Astrocyte (in vitro differentiated cells and primary cell): ENCODE data around the gene CYB5A. TPM values are rescaled to one million over a fixed set of nuclear protein-coding genes. Genes with fewer than 3 reads are reported as not detected.

ENCODE experiments used
- DNase-seq: peaks from one replicate; pipeline ENCODE4 v3.0.0-alpha.2; 2010; ENCODE audit warnings: low read depth
- FAIRE-seq: peaks from 2 replicates; lab custom pipeline; 2011; peaks lifted over from hg19 to GRCh38; lab: Jason Lieb, UNC
- H2AFZ ChIP-seq: 2 replicates; pipeline ENCODE4 v1.6.0; 2012; ENCODE audit warnings: low read depth, low read length, inconsistent platforms
- H3K27ac ChIP-seq: 2 replicates; pipeline ENCODE4 v1.5.1; 2011; ENCODE audit warnings: low read depth, low read length, inconsistent platforms
- H3K27me3 ChIP-seq: 2 replicates; pipeline ENCODE4 v1.6.0; 2011; ENCODE audit warnings: low read length, inconsistent platforms; ENCODE audit not compliant: insufficient read depth
- H3K36me3 ChIP-seq: 2 replicates; pipeline ENCODE4 v1.5.1; 2011; ENCODE audit warnings: low read length, inconsistent platforms; ENCODE audit not compliant: insufficient read depth
- H3K4me1 ChIP-seq: 2 replicates; pipeline ENCODE4 v1.5.1; 2011; ENCODE audit warnings: low read length, inconsistent platforms; ENCODE audit not compliant: insufficient read depth
- H3K4me2 ChIP-seq: 2 replicates; pipeline ENCODE4 v1.6.0; 2012; ENCODE audit warnings: low read length, inconsistent platforms
- H3K4me3 ChIP-seq: 2 replicates; pipeline ENCODE4 v1.5.1; 2011; ENCODE audit warnings: low read depth, mild to moderate bottlenecking, low read length, inconsistent platforms; ENCODE audit not compliant: insufficient read depth
- H3K79me2 ChIP-seq: 2 replicates; pipeline ENCODE4 v1.6.0; 2012; ENCODE audit warnings: mild to moderate bottlenecking, low read length, inconsistent platforms; ENCODE audit not compliant: insufficient read depth
- H3K9ac ChIP-seq: 2 replicates; pipeline ENCODE4 v1.6.0; 2012; ENCODE audit warnings: mild to moderate bottlenecking, low read length, inconsistent platforms
- H3K9me3 ChIP-seq: 2 replicates; pipeline ENCODE4 v1.5.1; 2012; ENCODE audit warnings: low read depth, mild to moderate bottlenecking, low read length, inconsistent platforms; ENCODE audit not compliant: insufficient read depth
- H4K20me1 ChIP-seq: 2 replicates; pipeline ENCODE4 v1.6.0; 2012; ENCODE audit warnings: low read length, inconsistent platforms; ENCODE audit not compliant: insufficient read depth
- H3K27ac Mint-ChIP-seq: one replicate; pipeline ENCODE4 v1.8.0; 2021; ENCODE audit warnings: mild to moderate bottlenecking, mixed read lengths; ENCODE audit not compliant: unreplicated experiment
- H3K27me3 Mint-ChIP-seq: one replicate; pipeline ENCODE4 v1.8.0; 2021; ENCODE audit warnings: low read depth, mixed read lengths; ENCODE audit not compliant: unreplicated experiment
- H3K36me3 Mint-ChIP-seq: one replicate; pipeline ENCODE4 v1.8.0; 2021; ENCODE audit warnings: low read depth, mixed read lengths; ENCODE audit not compliant: unreplicated experiment
- H3K4me1 Mint-ChIP-seq: one replicate; pipeline ENCODE4 v1.8.0; 2021; ENCODE audit warnings: low read depth, mixed read lengths; ENCODE audit not compliant: unreplicated experiment
- H3K4me3 Mint-ChIP-seq: one replicate; pipeline ENCODE4 v1.8.0; 2021; ENCODE audit warnings: mild to moderate bottlenecking, moderate library complexity, mixed read lengths; ENCODE audit not compliant: unreplicated experiment
- H3K9me3 Mint-ChIP-seq: one replicate; pipeline ENCODE4 v1.8.0; 2021; ENCODE audit warnings: mild to moderate bottlenecking, mixed read lengths; ENCODE audit not compliant: unreplicated experiment
- EZH2 ChIP-seq: IDR thresholded peaks from 2 replicates; pipeline ENCODE4 v1.6.1; 2012; ENCODE audit warnings: mild to moderate bottlenecking, low read length, inconsistent platforms; ENCODE audit not compliant: insufficient read depth
- total RNA-seq: library from RNA; stranded (reverse); gene quantifications from 2 replicates; pipeline ENCODE4 v1.2.1, GENCODE V29; 2021
- TF ChIP-seq, protein P1 (sequence below): IDR thresholded peaks from 2 replicates; pipeline ENCODE4 v1.5.1; 2011; ENCODE audit warnings: low read depth, mild to moderate bottlenecking, inconsistent platforms, low read length, moderate library complexity; ENCODE audit not compliant: insufficient read depth

CYB5A gene
- total RNA-seq, 1 donor from 2014 or later, result 45.7 TPM

DNA sequence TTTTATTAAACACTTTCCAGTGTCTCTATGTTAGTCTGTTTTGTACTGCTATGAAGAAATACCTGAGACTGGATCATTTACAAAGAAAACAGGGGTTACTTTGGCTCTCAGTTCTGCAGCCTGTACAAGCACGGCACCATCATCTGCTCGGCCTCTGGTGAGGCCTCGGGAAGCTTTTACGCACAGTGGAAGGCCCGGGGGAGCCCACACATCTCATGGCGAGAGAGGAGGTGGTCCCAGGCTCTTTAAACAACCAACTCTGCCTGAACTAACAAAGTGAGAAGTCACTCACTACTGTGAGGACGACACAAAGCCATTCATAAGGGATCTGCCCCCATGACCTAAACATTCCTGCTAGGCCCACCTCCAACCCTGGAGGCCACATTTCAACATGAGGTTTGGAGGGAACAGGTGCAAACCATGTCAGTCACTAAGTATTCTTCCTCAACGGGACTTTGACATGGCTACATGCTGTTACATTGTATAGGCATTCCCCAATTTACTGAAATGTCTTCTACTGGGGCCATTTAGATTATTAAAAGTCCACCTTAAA, 26.1 kb downstream of the CYB5A start:
- Histone ChIP-seq H3K27me3 (no peaks in the 10 kb centered on the region), H3K9ac (no peak overlapping the region), H3K27ac (no peak overlapping the region), H3K4me1 (no peaks in the 10 kb centered on the region), H4K20me1 (no peaks in the 10 kb centered on the region), H3K9me3 (no peaks in the 10 kb centered on the region), H3K4me3 (no peak overlapping the region), H3K4me2 (no peak overlapping the region), H3K36me3 (no peaks in the 10 kb centered on the region), H3K79me2 (no peaks in the 10 kb centered on the region), H2AFZ (no peak overlapping the region)
- Mint-ChIP-seq H3K36me3 (peaks cover 6% of the 10 kb centered on the region), H3K4me1 (peaks cover 2% of the 10 kb centered on the region), H3K9me3 (peaks cover 4% of the 10 kb centered on the region), H3K27me3 (no peaks in the 10 kb centered on the region), H3K4me3 (no peak overlapping the region), H3K27ac (no peak overlapping the region)
- TF ChIP-seq EZH2, result no peak
- TF ChIP-seq, protein P1, sequence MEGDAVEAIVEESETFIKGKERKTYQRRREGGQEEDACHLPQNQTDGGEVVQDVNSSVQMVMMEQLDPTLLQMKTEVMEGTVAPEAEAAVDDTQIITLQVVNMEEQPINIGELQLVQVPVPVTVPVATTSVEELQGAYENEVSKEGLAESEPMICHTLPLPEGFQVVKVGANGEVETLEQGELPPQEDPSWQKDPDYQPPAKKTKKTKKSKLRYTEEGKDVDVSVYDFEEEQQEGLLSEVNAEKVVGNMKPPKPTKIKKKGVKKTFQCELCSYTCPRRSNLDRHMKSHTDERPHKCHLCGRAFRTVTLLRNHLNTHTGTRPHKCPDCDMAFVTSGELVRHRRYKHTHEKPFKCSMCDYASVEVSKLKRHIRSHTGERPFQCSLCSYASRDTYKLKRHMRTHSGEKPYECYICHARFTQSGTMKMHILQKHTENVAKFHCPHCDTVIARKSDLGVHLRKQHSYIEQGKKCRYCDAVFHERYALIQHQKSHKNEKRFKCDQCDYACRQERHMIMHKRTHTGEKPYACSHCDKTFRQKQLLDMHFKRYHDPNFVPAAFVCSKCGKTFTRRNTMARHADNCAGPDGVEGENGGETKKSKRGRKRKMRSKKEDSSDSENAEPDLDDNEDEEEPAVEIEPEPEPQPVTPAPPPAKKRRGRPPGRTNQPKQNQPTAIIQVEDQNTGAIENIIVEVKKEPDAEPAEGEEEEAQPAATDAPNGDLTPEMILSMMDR, result no peak
- FAIRE-seq (no peak), DNase-seq (no peak)

DNA sequence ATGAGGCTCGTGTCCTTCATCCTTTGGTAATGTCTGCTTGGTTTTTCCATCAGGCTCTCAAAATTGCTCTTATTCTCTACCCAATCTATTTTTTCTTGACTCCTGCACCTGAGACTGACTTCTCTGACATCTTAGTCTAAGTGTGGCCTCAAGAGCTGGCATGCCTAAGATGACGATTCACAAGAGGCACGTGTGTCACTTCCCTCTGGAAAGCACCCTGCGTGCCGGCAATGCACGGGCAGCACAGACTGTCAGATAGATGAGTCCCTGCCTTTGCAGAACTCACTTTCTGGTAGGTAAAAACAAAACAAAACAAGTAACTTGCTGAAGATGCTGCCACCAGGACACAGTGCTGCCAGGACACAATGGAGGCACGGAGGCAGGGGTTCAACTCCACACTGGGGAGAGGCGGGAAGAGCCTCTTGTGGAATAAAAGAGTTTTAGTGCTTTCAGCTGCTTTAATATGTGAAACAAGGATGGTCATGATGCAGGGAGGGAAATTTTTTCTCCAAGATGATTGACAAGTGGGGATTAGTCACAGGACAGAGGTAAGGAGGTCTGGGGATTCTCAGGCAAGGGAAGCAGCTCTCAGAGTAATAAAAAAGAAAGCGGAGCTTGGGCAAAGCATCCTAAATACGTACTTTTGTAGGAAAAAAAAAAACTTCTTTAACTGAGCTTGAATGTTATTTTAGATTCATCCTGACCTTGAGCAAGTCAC, 27.3 kb downstream of the CYB5A start:
- Histone ChIP-seq H3K4me1 (no peaks in the 10 kb centered on the region), H3K36me3 (no peaks in the 10 kb centered on the region), H3K79me2 (no peaks in the 10 kb centered on the region), H3K27me3 (no peaks in the 10 kb centered on the region), H3K27ac (no peak overlapping the region), H3K9ac (no peak overlapping the region), H2AFZ (no peak overlapping the region), H3K9me3 (no peaks in the 10 kb centered on the region), H3K4me2 (no peak overlapping the region), H3K4me3 (no peak overlapping the region), H4K20me1 (no peaks in the 10 kb centered on the region)
- FAIRE-seq, result no peak
- Mint-ChIP-seq H3K27ac (no peak overlapping the region), H3K4me3 (no peak overlapping the region), H3K27me3 (no peaks in the 10 kb centered on the region), H3K4me1 (peaks cover under 1% of the 10 kb centered on the region), H3K36me3 (peaks cover 4% of the 10 kb centered on the region), H3K9me3 (peaks cover 2% of the 10 kb centered on the region)
- no peak for DNase-seq
- TF ChIP-seq EZH2, result no peak
- TF ChIP-seq, protein P1, result no peak
